ENCODE data around the gene OR2J2. TPM values are rescaled to one million over a fixed set of nuclear protein-coding genes. Genes with fewer than 3 reads are reported as not detected.

Gene OR2J2
- total and polyA plus RNA-seq, 4 donors: not detected

DNA sequence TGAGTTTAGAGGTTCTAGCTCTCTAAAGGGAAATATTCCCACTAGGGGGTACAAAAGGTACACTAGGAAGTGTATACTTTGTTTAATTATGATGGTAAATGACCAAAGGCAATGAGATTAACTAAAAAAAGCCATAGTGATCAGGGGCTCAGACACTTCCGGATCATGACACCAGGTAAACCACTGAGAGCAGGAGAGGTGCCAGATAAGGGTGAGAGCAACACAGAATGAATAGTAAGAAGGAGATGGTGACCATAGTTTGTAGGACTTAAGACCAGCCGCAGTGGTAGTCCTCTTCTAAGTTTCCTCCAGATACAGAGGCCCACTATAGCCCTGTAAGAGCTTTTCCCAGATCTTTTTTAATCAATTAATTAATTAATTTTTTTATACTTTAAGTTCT is 40.8 kb downstream of the OR2J2 start:
- peaks cover 0 to 10% (median 4%) of the 10 kb centered on the region in 4 donors for H3K4me1 ChIP-seq (ENCODE audit: control insufficient read depth in 4 of 4, insufficient read depth in 4 of 4, low read length in 3 of 4)
- DNase-seq (ENCODE audit: low spot score): no peak
- no peaks in the 10 kb centered on the region for H3K9me3 ChIP-seq (ENCODE audit: control insufficient read depth in 4 of 4, low read length in 3 of 4)
- no peaks in the 10 kb centered on the region for H3K27me3 ChIP-seq (ENCODE audit: control insufficient read depth in 4 of 4, insufficient read depth in 4 of 4, low read length in 3 of 4)
- H3K9ac ChIP-seq (ENCODE audit: low read depth in 1 of 2, low read length in 2 of 2): no peak overlapping the region
- no peaks in the 10 kb centered on the region for H3K36me3 ChIP-seq (ENCODE audit: control insufficient read depth in 4 of 4, insufficient read depth in 3 of 4, low read depth in 1 of 4, low read length in 3 of 4)
- 93% methylated on average over 2 of the region's 2 CpGs for WGBS
- no peak overlapping the region for H3K27ac ChIP-seq (ENCODE audit: low read depth in 1 of 2, low read length in 2 of 2)
- H3K4me3 ChIP-seq (ENCODE audit: low read depth in 1 of 3, low read length in 3 of 3): no peak overlapping the region
- TF ChIP-seq, protein P1, sequence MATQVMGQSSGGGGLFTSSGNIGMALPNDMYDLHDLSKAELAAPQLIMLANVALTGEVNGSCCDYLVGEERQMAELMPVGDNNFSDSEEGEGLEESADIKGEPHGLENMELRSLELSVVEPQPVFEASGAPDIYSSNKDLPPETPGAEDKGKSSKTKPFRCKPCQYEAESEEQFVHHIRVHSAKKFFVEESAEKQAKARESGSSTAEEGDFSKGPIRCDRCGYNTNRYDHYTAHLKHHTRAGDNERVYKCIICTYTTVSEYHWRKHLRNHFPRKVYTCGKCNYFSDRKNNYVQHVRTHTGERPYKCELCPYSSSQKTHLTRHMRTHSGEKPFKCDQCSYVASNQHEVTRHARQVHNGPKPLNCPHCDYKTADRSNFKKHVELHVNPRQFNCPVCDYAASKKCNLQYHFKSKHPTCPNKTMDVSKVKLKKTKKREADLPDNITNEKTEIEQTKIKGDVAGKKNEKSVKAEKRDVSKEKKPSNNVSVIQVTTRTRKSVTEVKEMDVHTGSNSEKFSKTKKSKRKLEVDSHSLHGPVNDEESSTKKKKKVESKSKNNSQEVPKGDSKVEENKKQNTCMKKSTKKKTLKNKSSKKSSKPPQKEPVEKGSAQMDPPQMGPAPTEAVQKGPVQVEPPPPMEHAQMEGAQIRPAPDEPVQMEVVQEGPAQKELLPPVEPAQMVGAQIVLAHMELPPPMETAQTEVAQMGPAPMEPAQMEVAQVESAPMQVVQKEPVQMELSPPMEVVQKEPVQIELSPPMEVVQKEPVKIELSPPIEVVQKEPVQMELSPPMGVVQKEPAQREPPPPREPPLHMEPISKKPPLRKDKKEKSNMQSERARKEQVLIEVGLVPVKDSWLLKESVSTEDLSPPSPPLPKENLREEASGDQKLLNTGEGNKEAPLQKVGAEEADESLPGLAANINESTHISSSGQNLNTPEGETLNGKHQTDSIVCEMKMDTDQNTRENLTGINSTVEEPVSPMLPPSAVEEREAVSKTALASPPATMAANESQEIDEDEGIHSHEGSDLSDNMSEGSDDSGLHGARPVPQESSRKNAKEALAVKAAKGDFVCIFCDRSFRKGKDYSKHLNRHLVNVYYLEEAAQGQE (IDR thresholded peaks at IDR 0.05): no peak
- TF ChIP-seq YY1 (IDR thresholded peaks at IDR 0.05): no peak
- no peak for TF ChIP-seq FOXA1 (IDR thresholded peaks at IDR 0.05)
- TF ChIP-seq, protein P2, sequence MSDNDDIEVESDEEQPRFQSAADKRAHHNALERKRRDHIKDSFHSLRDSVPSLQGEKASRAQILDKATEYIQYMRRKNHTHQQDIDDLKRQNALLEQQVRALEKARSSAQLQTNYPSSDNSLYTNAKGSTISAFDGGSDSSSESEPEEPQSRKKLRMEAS (IDR thresholded peaks at IDR 0.05): no peak
- no peak for TF ChIP-seq RAD21 (IDR thresholded peaks at IDR 0.05)
- TF ChIP-seq, protein P3, sequence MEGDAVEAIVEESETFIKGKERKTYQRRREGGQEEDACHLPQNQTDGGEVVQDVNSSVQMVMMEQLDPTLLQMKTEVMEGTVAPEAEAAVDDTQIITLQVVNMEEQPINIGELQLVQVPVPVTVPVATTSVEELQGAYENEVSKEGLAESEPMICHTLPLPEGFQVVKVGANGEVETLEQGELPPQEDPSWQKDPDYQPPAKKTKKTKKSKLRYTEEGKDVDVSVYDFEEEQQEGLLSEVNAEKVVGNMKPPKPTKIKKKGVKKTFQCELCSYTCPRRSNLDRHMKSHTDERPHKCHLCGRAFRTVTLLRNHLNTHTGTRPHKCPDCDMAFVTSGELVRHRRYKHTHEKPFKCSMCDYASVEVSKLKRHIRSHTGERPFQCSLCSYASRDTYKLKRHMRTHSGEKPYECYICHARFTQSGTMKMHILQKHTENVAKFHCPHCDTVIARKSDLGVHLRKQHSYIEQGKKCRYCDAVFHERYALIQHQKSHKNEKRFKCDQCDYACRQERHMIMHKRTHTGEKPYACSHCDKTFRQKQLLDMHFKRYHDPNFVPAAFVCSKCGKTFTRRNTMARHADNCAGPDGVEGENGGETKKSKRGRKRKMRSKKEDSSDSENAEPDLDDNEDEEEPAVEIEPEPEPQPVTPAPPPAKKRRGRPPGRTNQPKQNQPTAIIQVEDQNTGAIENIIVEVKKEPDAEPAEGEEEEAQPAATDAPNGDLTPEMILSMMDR (IDR thresholded peaks at IDR 0.05; ENCODE audit: low read depth, low read length, missing input control): no peak
- TF ChIP-seq RXRA (IDR thresholded peaks at IDR 0.05): no peak
- TF ChIP-seq SP1 (IDR thresholded peaks at IDR 0.05): no peak
- TF ChIP-seq TAF1 (conservative IDR thresholded peaks at IDR 0.05): no peak
- TF ChIP-seq EGR1 (IDR thresholded peaks at IDR 0.05; ENCODE audit: low read depth in 2 of 2): no peak

GRCh38 chr6:29216528-29216927 is 45.8 kb downstream of the OR2J2 start:
- DNase-seq (ENCODE audit: low spot score): no peak
- Histone ChIP-seq H3K36me3 (ENCODE audit: control insufficient read depth in 4 of 4, insufficient read depth in 3 of 4, low read depth in 1 of 4, low read length in 3 of 4) (no peaks in the 10 kb centered on the region), H3K9me3 (ENCODE audit: control insufficient read depth in 4 of 4, low read length in 3 of 4) (no peaks in the 10 kb centered on the region), H3K27ac (ENCODE audit: low read depth in 1 of 2, low read length in 2 of 2) (no peak overlapping the region), H3K9ac (ENCODE audit: low read depth in 1 of 2, low read length in 2 of 2) (no peak overlapping the region), H3K4me1 (ENCODE audit: control insufficient read depth in 4 of 4, insufficient read depth in 4 of 4, low read length in 3 of 4) (peaks cover 0 to 24% (median 13%) of the 10 kb centered on the region in 4 donors), H3K27me3 (ENCODE audit: control insufficient read depth in 4 of 4, insufficient read depth in 4 of 4, low read length in 3 of 4) (no peaks in the 10 kb centered on the region), H3K4me3 (ENCODE audit: low read depth in 1 of 3, low read length in 3 of 3) (no peak overlapping the region)
- TF ChIP-seq, protein P3 (IDR thresholded peaks at IDR 0.05; ENCODE audit: low read depth, low read length, missing input control): no peak
- TF ChIP-seq, protein P2 (IDR thresholded peaks at IDR 0.05): peak; percentile 47
- no peak for TF ChIP-seq EGR1 (IDR thresholded peaks at IDR 0.05; ENCODE audit: low read depth in 2 of 2)
- peak; percentile 95 to 98 for TF ChIP-seq HNF4A (conservative IDR thresholded peaks at IDR 0.05)
- TF ChIP-seq FOXA2 (IDR thresholded peaks at IDR 0.05): no peak
- TF ChIP-seq TAF1 (conservative IDR thresholded peaks at IDR 0.05): no peak
- TF ChIP-seq, protein P4, sequence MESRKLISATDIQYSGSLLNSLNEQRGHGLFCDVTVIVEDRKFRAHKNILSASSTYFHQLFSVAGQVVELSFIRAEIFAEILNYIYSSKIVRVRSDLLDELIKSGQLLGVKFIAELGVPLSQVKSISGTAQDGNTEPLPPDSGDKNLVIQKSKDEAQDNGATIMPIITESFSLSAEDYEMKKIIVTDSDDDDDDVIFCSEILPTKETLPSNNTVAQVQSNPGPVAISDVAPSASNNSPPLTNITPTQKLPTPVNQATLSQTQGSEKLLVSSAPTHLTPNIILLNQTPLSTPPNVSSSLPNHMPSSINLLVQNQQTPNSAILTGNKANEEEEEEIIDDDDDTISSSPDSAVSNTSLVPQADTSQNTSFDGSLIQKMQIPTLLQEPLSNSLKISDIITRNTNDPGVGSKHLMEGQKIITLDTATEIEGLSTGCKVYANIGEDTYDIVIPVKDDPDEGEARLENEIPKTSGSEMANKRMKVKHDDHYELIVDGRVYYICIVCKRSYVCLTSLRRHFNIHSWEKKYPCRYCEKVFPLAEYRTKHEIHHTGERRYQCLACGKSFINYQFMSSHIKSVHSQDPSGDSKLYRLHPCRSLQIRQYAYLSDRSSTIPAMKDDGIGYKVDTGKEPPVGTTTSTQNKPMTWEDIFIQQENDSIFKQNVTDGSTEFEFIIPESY (IDR thresholded peaks at IDR 0.05): peak; percentile 27
- TF ChIP-seq GABPA (IDR thresholded peaks at IDR 0.05 in 1 of 2, conservative IDR thresholded peaks at IDR 0.05 in 1 of 2): no peak
- peak; percentile 95 for TF ChIP-seq SP1 (IDR thresholded peaks at IDR 0.05)
- TF ChIP-seq, protein P1 (IDR thresholded peaks at IDR 0.05): peak; percentile 73
- no peak for TF ChIP-seq NR2F2 (IDR thresholded peaks at IDR 0.05)
- TF ChIP-seq RXRA (IDR thresholded peaks at IDR 0.05): peak; percentile 75 to 83
- TF ChIP-seq YY1 (IDR thresholded peaks at IDR 0.05): peak; percentile 61
- TF ChIP-seq FOXA1 (IDR thresholded peaks at IDR 0.05): peak; percentile 43
- peak; percentile 27 to 57 for TF ChIP-seq RAD21 (IDR thresholded peaks at IDR 0.05)
- peak; percentile 37 to 53 for TF ChIP-seq JUND (IDR thresholded peaks at IDR 0.05)
- TF ChIP-seq, protein P5, sequence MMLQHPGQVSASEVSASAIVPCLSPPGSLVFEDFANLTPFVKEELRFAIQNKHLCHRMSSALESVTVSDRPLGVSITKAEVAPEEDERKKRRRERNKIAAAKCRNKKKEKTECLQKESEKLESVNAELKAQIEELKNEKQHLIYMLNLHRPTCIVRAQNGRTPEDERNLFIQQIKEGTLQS (IDR thresholded peaks at IDR 0.05): no peak

All from liver (tissue), 9 donors.